HCT116 (cell line): ENCODE data around the gene SLC4A5. TPM values are rescaled to one million over a fixed set of nuclear protein-coding genes. Genes with fewer than 3 reads are reported as not detected.

Experiments used
- ATAC-seq: fragments of 200-7000 bp; cut with Tn5 transposase; 2 replicates; pipeline ENCODE4 v1.9.1; 2020; ENCODE audit warnings: mild to moderate bottlenecking, moderate library complexity
- BruUV-seq: library from RNA; stranded (reverse); fragments of 400-500 nt; replicated peaks from 2 replicates; lab custom pipeline; 2021; lab: Mats Ljungman, UMichigan
- CTCF ChIA-PET: fragments of 300-600 bp; sonication (Branson Sonifier 250); formaldehyde crosslinking; loops from one replicate; lab custom pipeline; 2021; ENCODE audit warnings: antibody characterized with exemption; lab: Charles Lee
- POLR2A ChIA-PET: fragments of 300-600, 350-600 bp; sonication (Branson Sonifier 250); formaldehyde crosslinking; loops from one replicate; lab custom pipeline; 2021; ENCODE audit warnings: antibody characterized with exemption; lab: Charles Lee
- RAD21 ChIA-PET, 2 experiments: fragments of 300-600 bp; sonication (Branson Sonifier 250); formaldehyde crosslinking; loops; one replicate each; lab custom pipeline; 2023; ENCODE audit warnings: low total read pairs in 2 of 2; ENCODE audit not compliant: uncharacterized antibody in 2 of 2, unreplicated experiment in 2 of 2, low non-redundant PET in 1 of 2; lab: Charles Lee
- DNase-seq: peaks from one replicate; pipeline ENCODE4 v3.0.0-alpha.2; 2010; ENCODE audit warnings: low read depth, low spot score
- H2AFZ ChIP-seq: fragments of 200-600 bp; shearing (Covaris generic), sonication (generic); 2 replicates; pipeline ENCODE4 v1.6.1; 2017; ENCODE audit warnings: low read depth, mixed run types, mixed read lengths, antibody characterized with exemption, low read length; ENCODE audit not compliant: poor library complexity, severe bottlenecking
- H3K27ac ChIP-seq: 2 replicates; pipeline ENCODE4 v1.5.1; 2012; ENCODE audit warnings: low read depth, low read length
- H3K27me3 ChIP-seq: fragments of 200-600 bp; sonication (generic); 2 replicates; pipeline ENCODE4 v1.6.1; 2016; ENCODE audit warnings: mixed run types, low read length, mixed read lengths; ENCODE audit not compliant: insufficient read depth
- H3K36me3 ChIP-seq, 2 experiments: fragments of 200-500 bp in 1 of 2; fragments of 200-600 bp in 1 of 2; sonication (Bioruptor generic) in 1 of 2; sonication (generic) in 1 of 2; 2 replicates each; pipeline versions ENCODE4 v1.5.1 to v1.6.1; 2014 to 2016; ENCODE audit warnings: low read length in 2 of 2, inconsistent platforms in 1 of 2, mixed read lengths in 1 of 2, mixed run types in 1 of 2; ENCODE audit not compliant: insufficient read depth in 2 of 2, control insufficient read depth in 1 of 2
- H3K4me1 ChIP-seq, 2 experiments: fragments of 200-600 bp in 1 of 2; sonication (generic) in 1 of 2; 2 replicates each; pipeline versions ENCODE4 v1.5.1 to v1.6.1; 2012 to 2017; ENCODE audit warnings: low read length in 2 of 2, inconsistent platforms in 1 of 2, mild to moderate bottlenecking in 1 of 2, mixed read lengths in 1 of 2, mixed run types in 1 of 2, moderate library complexity in 1 of 2; ENCODE audit not compliant: insufficient read depth in 2 of 2, control insufficient read depth in 1 of 2
- H3K4me2 ChIP-seq: fragments of 200-600 bp; sonication (generic); 2 replicates; pipeline ENCODE4 v1.6.1; 2017; ENCODE audit warnings: mixed run types, low read length, mixed read lengths
- H3K4me3 ChIP-seq, 2 experiments: fragments of 200-600 bp in 1 of 2; sonication (generic) in 1 of 2; replicated peaks in 1 of 2; 2 replicates each; pipeline ENCODE4 v1.5.1; 2011 to 2016; ENCODE audit warnings: low read length in 2 of 2, control low read depth in 1 of 2, low read depth in 1 of 2, mild to moderate bottlenecking in 1 of 2, mixed read lengths in 1 of 2, mixed run types in 1 of 2
- H3K79me2 ChIP-seq: fragments of 200-600 bp; sonication (generic); 2 replicates; pipeline ENCODE4 v1.6.1; 2017; ENCODE audit warnings: mild to moderate bottlenecking, mixed run types, low read length, moderate library complexity, mixed read lengths; ENCODE audit not compliant: insufficient read depth
- H3K9ac ChIP-seq: fragments of 200-600 bp; sonication (generic); 2 replicates; pipeline ENCODE4 v1.6.1; 2016; ENCODE audit warnings: low read length, mixed read lengths
- H3K9me2 ChIP-seq: fragments of 200-600 bp; sonication (generic), shearing (Covaris generic); 2 replicates; pipeline ENCODE4 v1.6.1; 2017; ENCODE audit warnings: mixed run types, mild to moderate bottlenecking, moderate library complexity; ENCODE audit not compliant: insufficient read depth
- H3K9me3 ChIP-seq, 2 experiments: fragments of 200-500 bp in 1 of 2; fragments of 200-600 bp in 1 of 2; sonication (Bioruptor generic) in 1 of 2; sonication (generic) in 1 of 2; 2 replicates each; pipeline ENCODE4 v1.6.1; 2014 to 2017; ENCODE audit warnings: low read length in 2 of 2, mixed read lengths in 2 of 2, inconsistent platforms in 1 of 2, low read depth in 1 of 2, mild to moderate bottlenecking in 1 of 2, mixed run types in 1 of 2, moderate library complexity in 1 of 2; ENCODE audit not compliant: control insufficient read depth in 1 of 2, insufficient read depth in 1 of 2
- H4K20me1 ChIP-seq: fragments of 200-600 bp; sonication (generic), shearing (Covaris generic); 2 replicates; pipeline ENCODE4 v1.6.1; 2017; ENCODE audit warnings: mixed run types, mild to moderate bottlenecking, moderate library complexity; ENCODE audit not compliant: insufficient read depth
- ATF3 ChIP-seq: IDR thresholded peaks from 2 replicates; pipeline ENCODE4 v1.6.1; 2012
- CBX3 ChIP-seq: IDR thresholded peaks from 2 replicates; pipeline ENCODE4 v1.6.1; 2012; ENCODE audit warnings: low read depth
- CEBPB ChIP-seq: IDR thresholded peaks from 2 replicates; pipeline ENCODE4 v1.6.1; 2012; ENCODE audit warnings: low read depth
- CTCF ChIP-seq, 3 experiments: fragments of 200-600 bp in 1 of 3; sonication (generic) in 1 of 3; IDR thresholded peaks in 2 of 3; conservative IDR thresholded peaks in 1 of 3; 2 replicates each; pipeline ENCODE4 v1.5.1; 2012 to 2017; ENCODE audit warnings: low read depth in 2 of 3, low read length in 2 of 3, antibody characterized with exemption in 1 of 3, borderline replicate concordance in 1 of 3, control low read depth in 1 of 3, mild to moderate bottlenecking in 1 of 3, mixed read lengths in 1 of 3, mixed run types in 1 of 3, moderate library complexity in 1 of 3; ENCODE audit not compliant: insufficient read depth in 1 of 3
- EGR1 ChIP-seq: IDR thresholded peaks from 2 replicates; pipeline ENCODE4 v1.6.1; 2012; ENCODE audit warnings: low read depth
- ELF1 ChIP-seq: IDR thresholded peaks from 2 replicates; pipeline ENCODE4 v1.6.1; 2012; ENCODE audit warnings: low read depth, borderline replicate concordance
- EZH2 ChIP-seq: fragments of 200-600 bp; sonication (generic); IDR thresholded peaks from 2 replicates; pipeline ENCODE4 v1.6.1; 2017; ENCODE audit warnings: antibody characterized with exemption, mixed run types
- EZH2phosphoT487 ChIP-seq: fragments of 200-600 bp; IDR thresholded peaks from 2 replicates; pipeline ENCODE4 v1.6.1; 2018; ENCODE audit warnings: antibody characterized with exemption, borderline replicate concordance
- FOSL1 ChIP-seq: IDR thresholded peaks from 2 replicates; pipeline ENCODE4 v1.6.1; 2012; ENCODE audit warnings: low read depth
- JUND ChIP-seq: IDR thresholded peaks from 2 replicates; pipeline ENCODE4 v1.6.1; 2012
- POLR2A ChIP-seq: IDR thresholded peaks from 2 replicates; pipeline ENCODE4 v1.7.0; 2011; ENCODE audit warnings: borderline replicate concordance; ENCODE audit not compliant: insufficient read depth, insufficient read length; ENCODE audit errors: extremely low read depth
- POLR2AphosphoS5 ChIP-seq: IDR thresholded peaks from 2 replicates; pipeline ENCODE4 v1.6.1; 2011; ENCODE audit warnings: mild to moderate bottlenecking, low read depth, low read length, moderate library complexity
- RAD21 ChIP-seq: IDR thresholded peaks from 2 replicates; pipeline ENCODE4 v1.6.1; 2012; ENCODE audit warnings: low read depth, mild to moderate bottlenecking
- REST ChIP-seq: IDR thresholded peaks from 2 replicates; pipeline ENCODE4 v1.6.1; 2012; ENCODE audit warnings: low read depth
- SIN3A ChIP-seq: IDR thresholded peaks from 2 replicates; pipeline ENCODE4 v1.6.1; 2012; ENCODE audit warnings: low read depth
- SP1 ChIP-seq: IDR thresholded peaks from 2 replicates; pipeline ENCODE4 v1.6.1; 2012; ENCODE audit warnings: low read depth
- YY1 ChIP-seq: IDR thresholded peaks from 2 replicates; pipeline ENCODE4 v1.6.1; 2011; ENCODE audit warnings: low read length, low read depth, moderate library complexity, mild to moderate bottlenecking; ENCODE audit not compliant: insufficient replicate concordance; ENCODE audit errors: extremely low read depth
- ZBTB33 ChIP-seq: IDR thresholded peaks from 2 replicates; pipeline ENCODE4 v1.6.1; 2011; ENCODE audit warnings: mild to moderate bottlenecking, low read length, moderate library complexity; ENCODE audit not compliant: insufficient replicate concordance; ENCODE audit errors: extremely low read depth
- ZFX ChIP-seq: fragments of 450-650 bp; IDR thresholded peaks from 2 replicates; pipeline ENCODE4 v1.6.1; 2017
- intact Hi-C: fragments of 100-400 bp; cut with micrococcal nuclease; formaldehyde crosslinking; loops from 2 replicates; pipeline ENCODE4 v1.10.0; 2022
- total RNA-seq: library from RNA; stranded (reverse); gene quantifications from one replicate; pipeline ENCODE4 v1.2.1, GENCODE V29; 2021; ENCODE audit not compliant: unreplicated experiment

The SLC4A5 gene
- total RNA-seq, 1 experiment from 2014 or later, result 0.91 TPM

- TF ChIP-seq CTCF (IDR thresholded peaks at IDR 0.05 in 2 of 3, conservative IDR thresholded peaks at IDR 0.05 in 1 of 3; ENCODE audit: borderline replicate concordance in 1 of 3, insufficient read depth in 1 of 3, low read depth in 2 of 3, low read length in 2 of 3) (no peak), EGR1 (no peak), ATF3 (no peak), CEBPB (no peak), POLR2AphosphoS5 (no peak), YY1 (no peak), SP1 (no peak)
Observed at GRCh38 chr2:74186038-74186437, 157.2 kb downstream of the SLC4A5 start (continued).

- Histone ChIP-seq H3K27ac (no peak overlapping the region), H3K79me2 (no peaks in the 10 kb centered on the region), H3K9ac (no peak overlapping the region), H2AFZ (no peak overlapping the region), H3K4me1 (peaks cover 16 to 23% of the 10 kb centered on the region in 2 experiments), H3K9me3 (no peaks in the 10 kb centered on the region), H3K4me3 (no peak overlapping the region), H4K20me1 (no peaks in the 10 kb centered on the region), H3K9me2 (no peaks in the 10 kb centered on the region), H3K4me2 (no peak overlapping the region), H3K27me3 (no peaks in the 10 kb centered on the region), H3K36me3 (no peaks in the 10 kb centered on the region)
- ChIA-PET POLR2A (no interaction called here), CTCF (no interaction called here), RAD21 (no interaction called here)
- no peak for DNase-seq
- BruUV-seq, result no TSS peak
- ATAC-seq, result no peak
- intact Hi-C loops, result no loop called here
- TF ChIP-seq FOSL1 (no peak), CEBPB (no peak), EGR1 (no peak), SIN3A (no peak), ZBTB33 (no peak), POLR2AphosphoS5 (no peak), POLR2A (no peak), ELF1 (no peak), JUND (no peak), ZFX (no peak), SP1 (no peak), ATF3 (no peak), RAD21 (no peak), EZH2phosphoT487 (no peak), CBX3 (no peak), EZH2 (no peak), YY1 (no peak), REST (no peak)
Observed at GRCh38 chr2:74183878-74184277, 159.3 kb downstream of the SLC4A5 start.
